K562 (cell line): ENCODE results near the gene DNAH9. TPM values are rescaled to one million over a fixed set of nuclear protein-coding genes. Genes with fewer than 3 reads are reported as not detected.

Source experiments
- ATAC-seq: fragments of 200-7000 bp; cut with Tn5 transposase; 3 replicates; pipeline ENCODE4 v1.9.1; 2020; ENCODE audit warnings: moderate library complexity
- BruUV-seq: library from RNA; stranded (reverse); fragments of 400-500 nt; replicated peaks from 2 replicates; lab custom pipeline; 2021; lab: Mats Ljungman, UMichigan
- CTCF ChIA-PET: fragments of 300-600 bp; formaldehyde crosslinking; extraction: SDS; loops from one replicate; lab custom pipeline; 2021; ENCODE audit warnings: low intra/inter-chr PET ratio; lab: Yijun Ruan, JAX
- POLR2A ChIA-PET: fragments of 300-600, 350-650 bp; sonication (Branson Sonifier 250); formaldehyde crosslinking; extraction: SDS; loops from one replicate; lab custom pipeline; 2021; ENCODE audit warnings: antibody characterized with exemption, inconsistent platforms; lab: Yijun Ruan, JAX
- DNase-seq, 4 experiments: peaks; one replicate each; pipeline versions ENCODE4 v3.0.0 to v3.0.0-alpha.2; 2011 to 2018; ENCODE audit warnings: low spot score in 3 of 4, mixed read lengths in 3 of 4; ENCODE audit errors: extremely low read depth in 1 of 4
- FAIRE-seq: peaks from 2 replicates; lab custom pipeline; 2011; peaks lifted over from hg19 to GRCh38; lab: Jason Lieb, UNC
- H2AFZ ChIP-seq: 2 replicates; pipeline ENCODE4 v1.6.0; 2011; ENCODE audit warnings: low read depth, low read length, control low read depth, inconsistent platforms
- H3K27ac ChIP-seq: fragments of 200-600 bp; 3 replicates; pipeline ENCODE4 v1.8.0; 2011; ENCODE audit warnings: low read depth, mild to moderate bottlenecking, control low read depth, inconsistent platforms, low read length, moderate library complexity, mixed read lengths; ENCODE audit errors: extremely low read depth
- H3K27me3 ChIP-seq, 2 experiments: fragments of 300-600 bp in 1 of 2; 2 replicates in 1 of 2; 3 replicates in 1 of 2; pipeline versions ENCODE4 v1.6.0 to v1.8.0; 2011; ENCODE audit warnings: inconsistent platforms in 2 of 2, low read length in 2 of 2, mild to moderate bottlenecking in 1 of 2, mixed read lengths in 1 of 2, moderate library complexity in 1 of 2; ENCODE audit not compliant: control insufficient read depth in 2 of 2, insufficient read depth in 2 of 2
- H3K36me3 ChIP-seq: fragments of 300-600 bp; 3 replicates; pipeline ENCODE4 v1.8.0; 2011; ENCODE audit warnings: mild to moderate bottlenecking, low read length, inconsistent platforms; ENCODE audit not compliant: control insufficient read depth, insufficient read depth
- H3K4me1 ChIP-seq, 2 experiments: fragments of 200-600 bp in 1 of 2; replicated peaks in 1 of 2; 2 replicates in 1 of 2; 3 replicates in 1 of 2; pipeline versions ENCODE4 v1.5.1 to v1.8.0; 2011; ENCODE audit warnings: inconsistent platforms in 2 of 2, low read length in 2 of 2, mild to moderate bottlenecking in 1 of 2, mixed read lengths in 1 of 2, moderate library complexity in 1 of 2; ENCODE audit not compliant: control insufficient read depth in 2 of 2, insufficient read depth in 2 of 2
- H3K4me2 ChIP-seq: 2 replicates; pipeline ENCODE4 v1.6.1; 2011; ENCODE audit warnings: low read length, control low read depth, inconsistent platforms, mixed read lengths; ENCODE audit not compliant: insufficient read depth
- H3K4me3 ChIP-seq: fragments of 200-600 bp; sonication (generic), shearing (Covaris generic); 2 replicates; pipeline ENCODE4 v1.5.1; 2016; ENCODE audit warnings: control low read depth, inconsistent platforms
- H3K79me2 ChIP-seq: fragments of 200-600 bp; 3 replicates; pipeline ENCODE4 v1.8.0; 2011; ENCODE audit warnings: low read length, inconsistent platforms; ENCODE audit not compliant: control insufficient read depth, insufficient read depth
- H3K9ac ChIP-seq, 2 experiments: 2 replicates each; pipeline versions ENCODE4 v1.6.0 to v1.6.1; 2011; ENCODE audit warnings: low read depth in 2 of 2, low read length in 2 of 2, control low read depth in 1 of 2, inconsistent platforms in 1 of 2, mild to moderate bottlenecking in 1 of 2, mixed read lengths in 1 of 2; ENCODE audit not compliant: insufficient read depth in 1 of 2
- H3K9me1 ChIP-seq: one replicate; pipeline ENCODE4 v1.6.0; 2011; ENCODE audit warnings: inconsistent platforms, mild to moderate bottlenecking, low read length, moderate library complexity; ENCODE audit not compliant: control insufficient read depth, insufficient read depth
- H3K9me3 ChIP-seq: replicated peaks from 2 replicates; pipeline ENCODE4 v1.5.1; 2011; ENCODE audit warnings: low read depth, low read length, inconsistent platforms; ENCODE audit not compliant: control insufficient read depth, insufficient read depth
- H4K20me1 ChIP-seq: replicated peaks from 2 replicates; pipeline ENCODE4 v1.6.1; 2011; ENCODE audit warnings: low read length, inconsistent platforms, mixed read lengths; ENCODE audit not compliant: control insufficient read depth, insufficient read depth
- GABPA ChIP-seq: fragments of 200-800 bp; sonication (Bioruptor generic); conservative IDR thresholded peaks from 2 replicates; pipeline ENCODE4 v1.6.1; 2016; ENCODE audit warnings: low read depth, missing genetic modification characterization, missing compliant biosample characterization
- ZNF589 ChIP-seq: fragments of 200-800 bp; sonication (Bioruptor generic); IDR thresholded peaks from 2 replicates; pipeline ENCODE4 v1.6.1; 2016; ENCODE audit warnings: low read depth, missing genetic modification characterization, missing compliant biosample characterization
- WGBS: fragments of 100-300 bp; shearing (Covaris generic); methylation state at CpG from one replicate; pipeline ENCODE4 v1.1.6; 2016; ENCODE audit warnings: low coverage, mixed read lengths; ENCODE audit not compliant: insufficient coverage; ENCODE audit errors: missing lambda C conversion rate; 5-methylcytosine and 5-hydroxymethylcytosine counted together
- in situ Hi-C: fragments of 300-500 bp; cut with MboI; formaldehyde crosslinking; loops from 4 replicates; pipeline ENCODE4 v1.15.0; 2018; ENCODE audit warnings: inconsistent platforms, mixed read lengths
- intact Hi-C: fragments of 100-400 bp; cut with micrococcal nuclease; formaldehyde crosslinking; loops from 2 replicates; pipeline ENCODE4 v1.14.2; 2022
- polyA plus RNA-seq, 8 experiments: library from polyadenylated mRNA; depleted of rRNA in 4 of 8; stranded (reverse) in 5 of 8; unstranded in 3 of 8; fragments of >200 nt; fragmentation: Nextera tagmentation in 2 of 8; fragmentation: Illumina TruSeq in 1 of 8; extraction: Ambion mirVana in 2 of 8; extraction: Trizol in 1 of 8; gene quantifications; 2 replicates each; pipeline versions ENCODE4 v1.2.1 to v1.2.3, GENCODE V29; 2011 to 2014; ENCODE audit warnings: inconsistent platforms in 1 of 8, missing spikeins in 1 of 8
- total RNA-seq, 7 experiments: library from RNA; depleted of rRNA in 6 of 7; stranded (reverse); fragments of >200 nt in 6 of 7; fragmentation: Illumina TruSeq in 2 of 7; extraction: Trizol in 2 of 7; gene quantifications; 2 replicates each; pipeline versions ENCODE4 v1.2.1 to v1.2.3, GENCODE V29; 2011 to 2021; ENCODE audit warnings: low replicate concordance in 1 of 7
- TF ChIP-seq, protein P1 (sequence below): fragments of 250-450 bp; sonication (Bioruptor Pico); IDR thresholded peaks from 2 replicates; pipeline ENCODE4 v1.4.0; 2020
- TF ChIP-seq, protein P2 (sequence below): fragments of 450-650 bp; formaldehyde crosslinking; IDR thresholded peaks from 2 replicates; pipeline ENCODE4 v1.4.0; 2020; ENCODE audit warnings: mild to moderate bottlenecking, moderate library complexity
- TF ChIP-seq, protein P3 (sequence below), 2 experiments: fragments of 450-650 bp; IDR thresholded peaks; 2 replicates each; pipeline ENCODE4 v1.6.1; 2016; ENCODE audit warnings: mild to moderate bottlenecking in 2 of 2, borderline replicate concordance in 1 of 2, low read depth in 1 of 2, moderate library complexity in 1 of 2

The DNAH9 gene
- total and polyA plus RNA-seq, 9 of the 15 experiments (the other 6 are each of a cell fraction or from before 2014, with no cell fraction given) = not detected

DNA sequence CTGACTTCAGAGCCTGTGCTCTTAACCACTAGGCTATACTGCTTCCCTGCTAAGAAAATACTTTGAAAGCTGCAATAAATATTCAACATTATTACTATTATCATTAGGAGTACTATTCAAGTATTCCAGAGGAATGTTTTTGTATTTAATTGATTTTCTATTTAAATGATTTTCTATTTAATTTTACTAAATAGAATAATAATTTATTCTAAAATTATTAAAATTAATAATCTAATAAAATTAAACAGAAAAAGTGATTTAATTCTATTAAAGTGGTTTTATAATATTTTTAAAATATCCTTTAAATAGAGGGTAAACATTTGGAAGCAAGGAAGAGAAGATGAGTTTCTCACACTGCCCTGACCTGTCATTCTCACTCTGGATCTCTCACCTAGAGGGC is 173.8 kb downstream of the DNAH9 start (continued):
- TF ChIP-seq ZNF589 (CRISPR knock-in tag) = no peak
- TF ChIP-seq, protein P1, sequence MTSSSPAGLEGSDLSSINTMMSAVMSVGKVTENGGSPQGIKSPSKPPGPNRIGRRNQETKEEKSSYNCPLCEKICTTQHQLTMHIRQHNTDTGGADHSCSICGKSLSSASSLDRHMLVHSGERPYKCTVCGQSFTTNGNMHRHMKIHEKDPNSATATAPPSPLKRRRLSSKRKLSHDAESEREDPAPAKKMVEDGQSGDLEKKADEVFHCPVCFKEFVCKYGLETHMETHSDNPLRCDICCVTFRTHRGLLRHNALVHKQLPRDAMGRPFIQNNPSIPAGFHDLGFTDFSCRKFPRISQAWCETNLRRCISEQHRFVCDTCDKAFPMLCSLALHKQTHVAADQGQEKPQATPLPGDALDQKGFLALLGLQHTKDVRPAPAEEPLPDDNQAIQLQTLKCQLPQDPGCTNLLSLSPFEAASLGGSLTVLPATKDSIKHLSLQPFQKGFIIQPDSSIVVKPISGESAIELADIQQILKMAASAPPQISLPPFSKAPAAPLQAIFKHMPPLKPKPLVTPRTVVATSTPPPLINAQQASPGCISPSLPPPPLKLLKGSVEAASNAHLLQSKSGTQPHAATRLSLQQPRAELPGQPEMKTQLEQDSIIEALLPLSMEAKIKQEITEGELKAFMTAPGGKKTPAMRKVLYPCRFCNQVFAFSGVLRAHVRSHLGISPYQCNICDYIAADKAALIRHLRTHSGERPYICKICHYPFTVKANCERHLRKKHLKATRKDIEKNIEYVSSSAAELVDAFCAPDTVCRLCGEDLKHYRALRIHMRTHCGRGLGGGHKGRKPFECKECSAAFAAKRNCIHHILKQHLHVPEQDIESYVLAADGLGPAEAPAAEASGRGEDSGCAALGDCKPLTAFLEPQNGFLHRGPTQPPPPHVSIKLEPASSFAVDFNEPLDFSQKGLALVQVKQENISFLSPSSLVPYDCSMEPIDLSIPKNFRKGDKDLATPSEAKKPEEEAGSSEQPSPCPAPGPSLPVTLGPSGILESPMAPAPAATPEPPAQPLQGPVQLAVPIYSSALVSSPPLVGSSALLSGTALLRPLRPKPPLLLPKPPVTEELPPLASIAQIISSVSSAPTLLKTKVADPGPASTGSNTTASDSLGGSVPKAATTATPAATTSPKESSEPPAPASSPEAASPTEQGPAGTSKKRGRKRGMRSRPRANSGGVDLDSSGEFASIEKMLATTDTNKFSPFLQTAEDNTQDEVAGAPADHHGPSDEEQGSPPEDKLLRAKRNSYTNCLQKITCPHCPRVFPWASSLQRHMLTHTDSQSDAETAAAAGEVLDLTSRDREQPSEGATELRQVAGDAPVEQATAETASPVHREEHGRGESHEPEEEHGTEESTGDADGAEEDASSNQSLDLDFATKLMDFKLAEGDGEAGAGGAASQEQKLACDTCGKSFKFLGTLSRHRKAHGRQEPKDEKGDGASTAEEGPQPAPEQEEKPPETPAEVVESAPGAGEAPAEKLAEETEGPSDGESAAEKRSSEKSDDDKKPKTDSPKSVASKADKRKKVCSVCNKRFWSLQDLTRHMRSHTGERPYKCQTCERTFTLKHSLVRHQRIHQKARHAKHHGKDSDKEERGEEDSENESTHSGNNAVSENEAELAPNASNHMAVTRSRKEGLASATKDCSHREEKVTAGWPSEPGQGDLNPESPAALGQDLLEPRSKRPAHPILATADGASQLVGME (CRISPR knock-in tag) = no peak
- TF ChIP-seq, protein P2, sequence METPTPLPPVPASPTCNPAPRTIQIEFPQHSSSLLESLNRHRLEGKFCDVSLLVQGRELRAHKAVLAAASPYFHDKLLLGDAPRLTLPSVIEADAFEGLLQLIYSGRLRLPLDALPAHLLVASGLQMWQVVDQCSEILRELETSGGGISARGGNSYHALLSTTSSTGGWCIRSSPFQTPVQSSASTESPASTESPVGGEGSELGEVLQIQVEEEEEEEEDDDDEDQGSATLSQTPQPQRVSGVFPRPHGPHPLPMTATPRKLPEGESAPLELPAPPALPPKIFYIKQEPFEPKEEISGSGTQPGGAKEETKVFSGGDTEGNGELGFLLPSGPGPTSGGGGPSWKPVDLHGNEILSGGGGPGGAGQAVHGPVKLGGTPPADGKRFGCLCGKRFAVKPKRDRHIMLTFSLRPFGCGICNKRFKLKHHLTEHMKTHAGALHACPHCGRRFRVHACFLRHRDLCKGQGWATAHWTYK = no peak

DNA sequence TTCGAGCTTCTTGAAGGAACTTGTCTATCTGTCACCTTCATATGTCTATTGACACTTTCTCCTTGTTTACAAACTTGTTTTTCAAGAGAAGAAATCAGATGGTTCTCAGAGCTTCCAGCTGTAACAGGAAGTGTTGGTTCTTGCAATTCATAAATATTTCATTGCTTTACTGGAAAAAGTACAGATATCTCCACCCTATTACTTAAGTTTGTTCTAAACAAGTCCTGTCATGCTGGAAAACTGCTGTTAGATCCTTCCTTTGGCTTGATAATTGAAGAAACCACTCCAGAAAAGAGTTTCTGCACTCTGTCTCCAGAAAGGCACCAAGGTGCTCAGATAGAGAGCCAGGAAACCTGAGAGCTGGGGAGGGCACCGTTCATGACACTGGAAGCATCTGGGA is 181.6 kb downstream of the DNAH9 start:
- POLR2A ChIA-PET = no interaction called here
- Histone ChIP-seq H3K36me3 (no peaks in the 10 kb centered on the region), H3K79me2 (no peaks in the 10 kb centered on the region), H3K27me3 (no peaks in the 10 kb centered on the region), H4K20me1 (no peaks in the 10 kb centered on the region), H3K9me3 (no peaks in the 10 kb centered on the region), H2AFZ (no peak overlapping the region), H3K4me3 (no peak overlapping the region), H3K4me2 (no peak overlapping the region), H3K9ac (no peak overlapping the region), H3K4me1 (no peaks in the 10 kb centered on the region), H3K27ac (no peak overlapping the region), H3K9me1 (no peaks in the 10 kb centered on the region)
- CTCF ChIA-PET = no interaction called here
- BruUV-seq = no TSS peak
- in situ Hi-C loops (no loop called here), intact Hi-C loops (no loop called here)
- ATAC-seq = no peak
- WGBS = 0% methylated on average over 2 of the region's 2 CpGs
- DNase-seq = no peak
- FAIRE-seq = no peak
- TF ChIP-seq GABPA = no peak
- TF ChIP-seq, protein P3, sequence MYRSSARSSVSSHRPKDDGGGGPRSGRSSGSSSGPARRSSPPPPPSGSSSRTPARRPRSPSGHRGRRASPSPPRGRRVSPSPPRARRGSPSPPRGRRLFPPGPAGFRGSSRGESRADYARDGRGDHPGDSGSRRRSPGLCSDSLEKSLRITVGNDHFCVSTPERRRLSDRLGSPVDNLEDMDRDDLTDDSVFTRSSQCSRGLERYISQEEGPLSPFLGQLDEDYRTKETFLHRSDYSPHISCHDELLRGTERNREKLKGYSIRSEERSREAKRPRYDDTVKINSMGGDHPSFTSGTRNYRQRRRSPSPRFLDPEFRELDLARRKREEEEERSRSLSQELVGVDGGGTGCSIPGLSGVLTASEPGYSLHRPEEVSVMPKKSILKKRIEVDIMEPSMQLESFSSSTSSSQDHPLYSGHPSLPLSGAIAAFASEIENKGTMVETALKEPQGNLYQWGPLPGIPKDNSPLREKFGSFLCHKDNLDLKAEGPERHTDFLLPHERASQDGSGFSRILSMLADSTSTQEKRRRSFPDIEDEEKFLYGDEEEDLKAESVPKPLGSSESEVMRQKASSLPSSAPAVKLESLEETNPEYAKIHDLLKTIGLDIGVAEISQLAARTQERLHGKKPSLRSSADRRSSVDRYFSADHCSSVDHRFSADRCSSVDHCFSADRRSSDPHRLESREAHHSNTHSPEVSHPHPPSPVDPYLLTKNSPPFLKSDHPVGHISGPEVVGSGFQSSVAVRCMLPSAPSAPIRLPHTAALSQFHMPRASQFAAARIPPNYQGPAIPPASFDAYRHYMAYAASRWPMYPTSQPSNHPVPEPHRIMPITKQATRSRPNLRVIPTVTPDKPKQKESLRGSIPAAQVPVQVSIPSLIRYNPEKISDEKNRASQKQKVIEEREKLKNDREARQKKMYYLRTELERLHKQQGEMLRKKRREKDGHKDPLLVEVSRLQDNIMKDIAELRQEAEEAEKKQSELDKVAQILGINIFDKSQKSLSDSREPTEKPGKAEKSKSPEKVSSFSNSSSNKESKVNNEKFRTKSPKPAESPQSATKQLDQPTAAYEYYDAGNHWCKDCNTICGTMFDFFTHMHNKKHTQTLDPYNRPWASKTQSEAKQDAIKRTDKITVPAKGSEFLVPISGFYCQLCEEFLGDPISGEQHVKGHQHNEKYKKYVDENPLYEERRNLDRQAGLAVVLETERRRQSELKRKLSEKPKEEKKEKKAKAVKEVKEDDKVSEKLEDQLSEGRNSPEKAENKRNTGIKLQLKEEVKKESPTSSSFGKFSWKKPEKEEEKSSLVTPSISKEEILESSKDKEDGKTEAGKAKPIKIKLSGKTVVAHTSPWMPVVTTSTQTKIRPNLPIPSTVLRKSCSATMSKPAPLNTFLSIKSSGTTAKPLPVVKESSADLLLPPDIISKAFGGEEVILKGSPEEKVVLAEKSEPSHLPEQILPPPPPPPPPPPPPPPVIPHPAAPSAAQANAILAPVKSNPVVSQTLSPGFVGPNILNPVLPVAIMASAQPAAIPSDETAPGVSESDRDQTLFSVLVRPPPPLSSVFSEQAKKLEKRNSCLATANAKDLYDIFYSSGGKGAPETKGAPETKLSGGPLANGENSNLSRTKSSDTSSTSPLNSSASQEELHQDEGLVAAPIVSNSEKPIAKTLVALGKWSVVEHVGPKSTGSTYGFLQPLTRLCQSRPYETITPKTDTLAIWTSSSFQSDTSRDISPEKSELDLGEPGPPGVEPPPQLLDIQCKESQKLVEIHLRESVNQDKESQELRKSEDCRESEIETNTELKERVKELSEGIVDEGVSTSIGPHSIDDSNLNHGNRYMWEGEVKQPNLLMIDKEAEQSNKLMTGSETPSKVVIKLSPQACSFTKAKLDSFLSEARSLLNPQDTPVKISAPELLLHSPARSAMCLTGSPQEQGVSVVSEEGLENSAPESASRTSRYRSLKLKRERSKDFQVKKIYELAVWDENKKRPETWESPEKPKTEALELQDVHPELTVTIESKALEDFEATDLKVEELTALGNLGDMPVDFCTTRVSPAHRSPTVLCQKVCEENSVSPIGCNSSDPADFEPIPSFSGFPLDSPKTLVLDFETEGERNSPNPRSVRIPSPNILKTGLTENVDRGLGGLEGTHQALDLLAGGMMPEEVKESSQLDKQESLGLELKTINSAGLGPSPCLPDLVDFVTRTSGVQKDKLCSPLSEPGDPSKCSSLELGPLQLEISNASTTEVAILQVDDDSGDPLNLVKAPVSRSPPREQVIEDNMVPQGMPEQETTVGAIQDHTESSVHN (IDR thresholded peaks at IDR 0.05; ENCODE audit: borderline replicate concordance in 1 of 2, low read depth in 1 of 2) = no peak
